A549 (cell line): ENCODE data around the gene SOCS7. TPM values are rescaled to one million over a fixed set of nuclear protein-coding genes. Genes with fewer than 3 reads are reported as not detected.

Experiments
- ATAC-seq, 2 experiments: fragments of 200-7000 bp in 1 of 2; fragments of >200 bp in 1 of 2; cut with Nextera tagmentation in 1 of 2; cut with Tn5 transposase in 1 of 2; 3 replicates each; pipeline versions ENCODE4 v1.8.0 to v1.9.1; 2018 to 2020; ENCODE audit warnings: mild to moderate bottlenecking in 1 of 2, moderate library complexity in 1 of 2
- CTCF ChIA-PET: fragments of 300-600 bp; sonication (Branson Sonifier 250); formaldehyde crosslinking; extraction: SDS; loops from one replicate; lab custom pipeline; 2021; ENCODE audit warnings: antibody characterized with exemption, inconsistent platforms; lab: Yijun Ruan, JAX
- POLR2A ChIA-PET: fragments of 350-600 bp; formaldehyde crosslinking; extraction: SDS; loops from one replicate; lab custom pipeline; 2021; ENCODE audit warnings: antibody characterized with exemption, inconsistent platforms; lab: Yijun Ruan, JAX
- DNase-seq, 2 experiments: peaks; one replicate each; pipeline versions ENCODE4 v3.0.0 to v3.0.0-alpha.2; 2011 to 2016; ENCODE audit warnings: low read depth in 1 of 2, low spot score in 1 of 2
- FAIRE-seq: peaks from 2 replicates; lab custom pipeline; 2011; peaks lifted over from hg19 to GRCh38; lab: Jason Lieb, UNC
- H3K27ac ChIP-seq, 2 experiments: fragments of >200 bp; sonication (Bioruptor Twin); formaldehyde crosslinking; 3 replicates each; pipeline ENCODE4 v1.5.1; 2016 to 2017
- H3K4me1 ChIP-seq: fragments of >200 bp; sonication (Bioruptor Twin); formaldehyde crosslinking; 3 replicates; pipeline ENCODE4 v1.6.1; 2016
- H3K4me2 ChIP-seq: fragments of >200 bp; sonication (Bioruptor Twin); formaldehyde crosslinking; 3 replicates; pipeline ENCODE4 v1.6.1; 2016
- H3K4me3 ChIP-seq: fragments of >200 bp; sonication (Bioruptor Twin); formaldehyde crosslinking; 3 replicates; pipeline ENCODE4 v1.5.1; 2016
- H3K9me3 ChIP-seq: fragments of >200 bp; sonication (Bioruptor Twin); formaldehyde crosslinking; 3 replicates; pipeline ENCODE4 v1.6.1; 2016
- BCL3 ChIP-seq: fragments of >200 bp; sonication (Bioruptor Twin); formaldehyde crosslinking; IDR thresholded peaks from 3 replicates; pipeline ENCODE4 v1.6.1; 2016
- BHLHE40 ChIP-seq: IDR thresholded peaks from 2 replicates; pipeline ENCODE4 v1.6.1; 2012; ENCODE audit warnings: low read depth, low read length, inconsistent platforms
- CEBPB ChIP-seq, 2 experiments: fragments of >200 bp in 1 of 2; sonication (Bioruptor Twin) in 1 of 2; formaldehyde crosslinking in 1 of 2; IDR thresholded peaks; 2 replicates each; pipeline ENCODE4 v1.6.1; 2012 to 2016
- CHD2 ChIP-seq: fragments of 150-350 bp; IDR thresholded peaks from 2 replicates; pipeline ENCODE4 v1.6.1; 2014; ENCODE audit warnings: low read length; ENCODE audit not compliant: partially characterized antibody
- CTCF ChIP-seq: fragments of >200 bp; sonication (Bioruptor Twin); formaldehyde crosslinking; IDR thresholded peaks from 3 replicates; pipeline ENCODE4 v1.5.1; 2016
- E2F6 ChIP-seq: IDR thresholded peaks from 2 replicates; pipeline ENCODE4 v1.6.1; 2012; ENCODE audit warnings: low read depth, borderline replicate concordance
- EHF ChIP-seq: fragments of 250-450 bp; sonication (Bioruptor Pico); IDR thresholded peaks from 2 replicates; pipeline ENCODE4 v1.5.0; 2020; ENCODE audit warnings: mild to moderate bottlenecking
- EP300 ChIP-seq, 2 experiments: fragments of >200 bp; sonication (Bioruptor Twin); formaldehyde crosslinking; IDR thresholded peaks; 2 replicates in 1 of 2; 3 replicates in 1 of 2; pipeline ENCODE4 v1.6.1; 2016 to 2017
- ESRRA ChIP-seq: fragments of 150-350 bp; IDR thresholded peaks from 2 replicates; pipeline ENCODE4 v1.6.1; 2014; ENCODE audit warnings: mild to moderate bottlenecking, low read length, borderline replicate concordance
- FOXS1 ChIP-seq: fragments of 250-450 bp; sonication (Bioruptor Pico); IDR thresholded peaks from 2 replicates; pipeline ENCODE4 v1.5.0; 2020; ENCODE audit warnings: mild to moderate bottlenecking, moderate library complexity
- GATA3 ChIP-seq: IDR thresholded peaks from 2 replicates; pipeline ENCODE4 v1.6.1; 2012; ENCODE audit warnings: borderline replicate concordance
- HOXA7 ChIP-seq: fragments of 250-450 bp; sonication (Bioruptor Pico); IDR thresholded peaks from 2 replicates; pipeline ENCODE4 v1.5.0; 2020; ENCODE audit warnings: mild to moderate bottlenecking, moderate library complexity
- HOXB5 ChIP-seq: fragments of 250-450 bp; sonication (Bioruptor Pico); IDR thresholded peaks from 2 replicates; pipeline ENCODE4 v1.5.0; 2020; ENCODE audit warnings: mild to moderate bottlenecking, moderate library complexity
- MAZ ChIP-seq: fragments of 150-350 bp; IDR thresholded peaks from 2 replicates; pipeline ENCODE4 v1.6.1; 2014; ENCODE audit warnings: antibody characterized with exemption, low read depth, low read length, borderline replicate concordance
- NR3C1 ChIP-seq: fragments of >200 bp; sonication (Bioruptor Twin); formaldehyde crosslinking; IDR thresholded peaks from 3 replicates; pipeline ENCODE4 v1.6.1; 2017
- PHF8 ChIP-seq: fragments of 200-600 bp; sonication (generic); IDR thresholded peaks from 2 replicates; pipeline ENCODE4 v1.6.1; 2016; ENCODE audit warnings: low read depth, mild to moderate bottlenecking, antibody characterized with exemption, moderate library complexity, borderline replicate concordance
- POLR2A ChIP-seq: IDR thresholded peaks from 2 replicates; pipeline ENCODE4 v1.6.1; 2012; ENCODE audit warnings: mild to moderate bottlenecking, low read length
- RCOR1 ChIP-seq: fragments of 150-350 bp; IDR thresholded peaks from 2 replicates; pipeline ENCODE4 v1.6.1; 2014; ENCODE audit warnings: antibody characterized with exemption, low read length, low read depth
- RFX5 ChIP-seq: fragments of 450-650 bp; IDR thresholded peaks from 2 replicates; pipeline ENCODE4 v1.7.1; 2014; ENCODE audit warnings: antibody characterized with exemption, mild to moderate bottlenecking, moderate library complexity
- SREBF2 ChIP-seq: fragments of 450-650 bp; IDR thresholded peaks from 2 replicates; pipeline ENCODE4 v1.6.1; 2014; ENCODE audit warnings: mild to moderate bottlenecking, moderate library complexity
- TFCP2L1 ChIP-seq: fragments of 250-450 bp; sonication (Bioruptor Pico); IDR thresholded peaks from 2 replicates; pipeline ENCODE4 v1.5.0; 2021; ENCODE audit warnings: mild to moderate bottlenecking
- ZNF302 ChIP-seq: fragments of 250-450 bp; sonication (Bioruptor Pico); IDR thresholded peaks from 2 replicates; pipeline ENCODE4 v1.9.0; 2021; ENCODE audit warnings: inconsistent platforms, mild to moderate bottlenecking, moderate library complexity
- WGBS: methylation state at CpG from one replicate; pipeline ENCODE4 v1.1.6; 2017; ENCODE audit errors: missing lambda C conversion rate; 5-methylcytosine and 5-hydroxymethylcytosine counted together
- polyA plus RNA-seq, 4 experiments: library from polyadenylated mRNA; depleted of rRNA in 3 of 4; stranded (reverse); fragments of >200 nt; fragmentation: RNase III in 1 of 4; extraction: RNeasy Plus Mini Kit Qiagen cat#74134 plus additional on column Dnase treatment in 1 of 4; gene quantifications; 2 replicates in 3 of 4; 3 replicates in 1 of 4; pipeline ENCODE4 v1.2.3, GENCODE V29; 2011 to 2017

The SOCS7 gene
- polyA plus RNA-seq, 2 of the 4 experiments (the other 2 are of a cell fraction) = 14.4 to 20.6 TPM

GRCh38 chr17:38425744-38426143 is 74.1 kb downstream of the SOCS7 start:
- DNase-seq (no peak), ATAC-seq (no peak), FAIRE-seq (no peak)
- no peak overlapping the region for H3K4me2 ChIP-seq
- 77% methylated on average over 9 of the region's 9 CpGs for WGBS
- CTCF ChIA-PET = interaction anchor here (0.8 to 12.7 kb wide), 13 partner anchors 11 to 242 kb away, joined by 3 to 173 read pairs (median 5); no protein-coding TSS in a partner anchor
- POLR2A ChIA-PET = no interaction called here
- no peak overlapping the region for H3K27ac ChIP-seq
- H3K9me3 ChIP-seq = no peaks in the 10 kb centered on the region
- TF ChIP-seq FOXS1 (CRISPR knock-in tag) = no peak
- no peak for TF ChIP-seq E2F6
- no peak for TF ChIP-seq CEBPB (IDR thresholded peaks at IDR 0.05)
- TF ChIP-seq RFX5 = no peak
- no peak for TF ChIP-seq MAZ
- no peak for TF ChIP-seq BHLHE40
- no peak for TF ChIP-seq GATA3
- no peak for TF ChIP-seq TFCP2L1 (CRISPR knock-in tag)
- no peak for TF ChIP-seq CTCF
- TF ChIP-seq HOXA7 = no peak
- TF ChIP-seq PHF8 = no peak
- no peak for TF ChIP-seq EP300 (IDR thresholded peaks at IDR 0.05)
- TF ChIP-seq SREBF2 = no peak
- TF ChIP-seq EHF (CRISPR knock-in tag) = no peak
- no peak overlapping the region for H3K4me3 ChIP-seq
- H3K4me1 ChIP-seq = peaks cover 26% of the 10 kb centered on the region

GRCh38 chr17:38426441-38426840 is 74.8 kb downstream of the SOCS7 start:
- ATAC-seq (no peak), FAIRE-seq (no peak), DNase-seq (no peak)
- H3K4me2 ChIP-seq = no peak overlapping the region
- POLR2A ChIA-PET = no interaction called here
- H3K27ac ChIP-seq = 0 out of 6 replicates have a peak overlapping the region, but pooled peaks of 1 of the 2 experiments have one; percentile 8
- H3K9me3 ChIP-seq = no peaks in the 10 kb centered on the region
- no peak for TF ChIP-seq CHD2
- TF ChIP-seq NR3C1 = no peak
- TF ChIP-seq ZNF302 = no peak
- no peak for TF ChIP-seq PHF8
- TF ChIP-seq POLR2A = no peak
- TF ChIP-seq RCOR1 = no peak
- TF ChIP-seq ESRRA = no peak
- H3K4me1 ChIP-seq = peaks cover 29% of the 10 kb centered on the region
- H3K4me3 ChIP-seq = no peak overlapping the region
- CTCF ChIA-PET = interaction anchor here (1.0 to 12.7 kb wide), 13 partner anchors 12 to 240 kb away, joined by 3 to 173 read pairs (median 5); no protein-coding TSS in a partner anchor

- no peak for ATAC-seq
- 66% methylated on average over 7 of the region's 7 CpGs for WGBS
- H3K4me1 ChIP-seq = peaks cover 29% of the 10 kb centered on the region
- ChIA-PET POLR2A (interaction anchor here (0.6 kb wide), 1 partner anchor 39 kb away, joined by 3 read pairs; no protein-coding TSS in a partner anchor), CTCF (interaction anchor here (0.6 to 12.7 kb wide), 11 partner anchors 13 to 239 kb away, joined by 3 to 173 read pairs (median 5); no protein-coding TSS in a partner anchor)
- H3K9me3 ChIP-seq = no peaks in the 10 kb centered on the region
- peak overlapping the region; percentile 90 for H3K4me3 ChIP-seq
- no peak for DNase-seq
- peak overlapping the region; percentile 77 to 95 for H3K27ac ChIP-seq
- peak overlapping the region; percentile 88 for H3K4me2 ChIP-seq
- FAIRE-seq = no peak
- TF ChIP-seq BCL3 (no peak), HOXB5 (no peak), EHF (CRISPR knock-in tag) (no peak)
- TF ChIP-seq, all 56 proteins: peak for 0
Observed at GRCh38 chr17:38427160-38427949, 75.7 kb downstream of the SOCS7 start.
